HEK293 (cell line): ENCODE results near the gene ZNF462.

Experiments
- MYNN ChIP-seq: fragments of 450-650 bp; formaldehyde crosslinking; IDR thresholded peaks from 2 replicates; pipeline ENCODE4 v1.5.1; 2016; ENCODE audit warnings: missing biosample characterization, missing genetic modification characterization, borderline replicate concordance
- SETDB1 ChIP-seq: IDR thresholded peaks from one replicate; pipeline ENCODE4 v1.6.1; 2017; ENCODE audit warnings: mild to moderate bottlenecking, low read length, moderate library complexity, mixed read lengths; ENCODE audit not compliant: insufficient read length
- YY1 ChIP-seq: fragments of 450-650 bp; formaldehyde crosslinking; IDR thresholded peaks from 2 replicates; pipeline ENCODE4 v1.5.1; 2018; ENCODE audit warnings: missing biosample characterization, missing genetic modification characterization
- ZBTB21 ChIP-seq: fragments of 450-650 bp; formaldehyde crosslinking; IDR thresholded peaks from 2 replicates; pipeline ENCODE4 v1.5.1; 2017; ENCODE audit warnings: missing biosample characterization, missing genetic modification characterization
- ZNF114 ChIP-seq: fragments of 450-650 bp; formaldehyde crosslinking; IDR thresholded peaks from 2 replicates; pipeline ENCODE4 v1.5.0; 2017; ENCODE audit warnings: missing biosample characterization, missing genetic modification characterization
- ZNF23 ChIP-seq: fragments of 450-650 bp; formaldehyde crosslinking; IDR thresholded peaks from 2 replicates; pipeline ENCODE4 v1.5.1; 2016; ENCODE audit warnings: missing biosample characterization, missing genetic modification characterization, borderline replicate concordance
- ZNF274 ChIP-seq, 2 experiments: fragments of 200-500 bp in 1 of 2; fragments of 450-650 bp in 1 of 2; sonication (Bioruptor generic) in 1 of 2; formaldehyde crosslinking in 1 of 2; IDR thresholded peaks; 2 replicates each; pipeline versions ENCODE4 v1.5.1 to v1.6.1; 2014 to 2016; ENCODE audit warnings: borderline replicate concordance in 1 of 2, inconsistent platforms in 1 of 2, low read length in 1 of 2, missing biosample characterization in 1 of 2, missing genetic modification characterization in 1 of 2
- ZNF664 ChIP-seq: fragments of 450-650 bp; formaldehyde crosslinking; IDR thresholded peaks from 2 replicates; pipeline ENCODE4 v1.5.1; 2016; ENCODE audit warnings: missing biosample characterization, missing genetic modification characterization
- ZNF707 ChIP-seq: fragments of 450-650 bp; formaldehyde crosslinking; IDR thresholded peaks from 2 replicates; pipeline ENCODE4 v1.5.1; 2016; ENCODE audit warnings: missing biosample characterization, missing genetic modification characterization
- TF ChIP-seq, protein P1 (sequence below): fragments of 450-650 bp; formaldehyde crosslinking; IDR thresholded peaks from 2 replicates; pipeline ENCODE4 v1.5.1; 2016; ENCODE audit warnings: missing biosample characterization, missing genetic modification characterization, low read depth
- TF ChIP-seq, protein P2 (sequence below): fragments of 450-650 bp; formaldehyde crosslinking; IDR thresholded peaks from 2 replicates; pipeline ENCODE4 v1.5.1; 2016; ENCODE audit warnings: missing biosample characterization, missing genetic modification characterization
- TF ChIP-seq, protein P3 (sequence below): fragments of 450-650 bp; formaldehyde crosslinking; optimal IDR thresholded peaks from 2 replicates; pipeline ENCODE3; 2016; ENCODE audit warnings: missing biosample characterization, mild to moderate bottlenecking, missing genetic modification characterization
- TF ChIP-seq, protein P4 (sequence below): fragments of 450-650 bp; formaldehyde crosslinking; IDR thresholded peaks from 2 replicates; pipeline ENCODE4 v1.5.1; 2017; ENCODE audit warnings: missing biosample characterization, missing genetic modification characterization

DNA sequence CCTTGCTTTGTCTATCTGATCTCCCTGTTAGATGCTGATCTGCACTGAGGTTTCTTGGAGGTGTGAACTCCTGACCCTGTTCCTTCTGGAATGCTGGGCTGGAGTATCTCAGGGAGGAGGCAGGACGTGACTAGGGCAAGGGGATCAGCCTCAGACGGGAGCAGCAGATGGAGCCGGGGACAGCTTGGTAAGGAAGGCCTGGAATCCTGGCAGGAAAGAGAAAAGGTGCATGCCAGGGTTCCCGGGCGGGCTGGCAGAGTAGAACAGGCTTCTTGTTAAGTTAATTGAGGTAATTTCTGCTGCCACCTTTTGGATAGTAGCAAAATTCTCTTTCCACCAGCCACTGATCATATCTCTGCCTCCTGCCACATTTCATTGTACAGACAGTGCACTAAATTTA lies 180.9 kb downstream of the ZNF462 start:
- no peak for TF ChIP-seq ZBTB21 (tag by site-specific recombination)
- TF ChIP-seq, protein P1, sequence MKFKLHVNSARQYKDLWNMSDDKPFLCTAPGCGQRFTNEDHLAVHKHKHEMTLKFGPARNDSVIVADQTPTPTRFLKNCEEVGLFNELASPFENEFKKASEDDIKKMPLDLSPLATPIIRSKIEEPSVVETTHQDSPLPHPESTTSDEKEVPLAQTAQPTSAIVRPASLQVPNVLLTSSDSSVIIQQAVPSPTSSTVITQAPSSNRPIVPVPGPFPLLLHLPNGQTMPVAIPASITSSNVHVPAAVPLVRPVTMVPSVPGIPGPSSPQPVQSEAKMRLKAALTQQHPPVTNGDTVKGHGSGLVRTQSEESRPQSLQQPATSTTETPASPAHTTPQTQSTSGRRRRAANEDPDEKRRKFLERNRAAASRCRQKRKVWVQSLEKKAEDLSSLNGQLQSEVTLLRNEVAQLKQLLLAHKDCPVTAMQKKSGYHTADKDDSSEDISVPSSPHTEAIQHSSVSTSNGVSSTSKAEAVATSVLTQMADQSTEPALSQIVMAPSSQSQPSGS (tag by site-specific recombination): no peak
- TF ChIP-seq, protein P2, sequence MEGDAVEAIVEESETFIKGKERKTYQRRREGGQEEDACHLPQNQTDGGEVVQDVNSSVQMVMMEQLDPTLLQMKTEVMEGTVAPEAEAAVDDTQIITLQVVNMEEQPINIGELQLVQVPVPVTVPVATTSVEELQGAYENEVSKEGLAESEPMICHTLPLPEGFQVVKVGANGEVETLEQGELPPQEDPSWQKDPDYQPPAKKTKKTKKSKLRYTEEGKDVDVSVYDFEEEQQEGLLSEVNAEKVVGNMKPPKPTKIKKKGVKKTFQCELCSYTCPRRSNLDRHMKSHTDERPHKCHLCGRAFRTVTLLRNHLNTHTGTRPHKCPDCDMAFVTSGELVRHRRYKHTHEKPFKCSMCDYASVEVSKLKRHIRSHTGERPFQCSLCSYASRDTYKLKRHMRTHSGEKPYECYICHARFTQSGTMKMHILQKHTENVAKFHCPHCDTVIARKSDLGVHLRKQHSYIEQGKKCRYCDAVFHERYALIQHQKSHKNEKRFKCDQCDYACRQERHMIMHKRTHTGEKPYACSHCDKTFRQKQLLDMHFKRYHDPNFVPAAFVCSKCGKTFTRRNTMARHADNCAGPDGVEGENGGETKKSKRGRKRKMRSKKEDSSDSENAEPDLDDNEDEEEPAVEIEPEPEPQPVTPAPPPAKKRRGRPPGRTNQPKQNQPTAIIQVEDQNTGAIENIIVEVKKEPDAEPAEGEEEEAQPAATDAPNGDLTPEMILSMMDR (tag by site-specific recombination): no peak
- TF ChIP-seq ZNF23: no peak
- TF ChIP-seq MYNN: no peak
- no peak for TF ChIP-seq ZNF274 (IDR thresholded peaks at IDR 0.05; ENCODE audit: low read length)
- TF ChIP-seq ZNF274 (tag by site-specific recombination; IDR thresholded peaks at IDR 0.05; ENCODE audit: borderline replicate concordance): no peak
- no peak for TF ChIP-seq ZNF707 (tag by site-specific recombination)
- no peak for TF ChIP-seq SETDB1
- no peak for TF ChIP-seq ZNF114
- TF ChIP-seq, protein P3, sequence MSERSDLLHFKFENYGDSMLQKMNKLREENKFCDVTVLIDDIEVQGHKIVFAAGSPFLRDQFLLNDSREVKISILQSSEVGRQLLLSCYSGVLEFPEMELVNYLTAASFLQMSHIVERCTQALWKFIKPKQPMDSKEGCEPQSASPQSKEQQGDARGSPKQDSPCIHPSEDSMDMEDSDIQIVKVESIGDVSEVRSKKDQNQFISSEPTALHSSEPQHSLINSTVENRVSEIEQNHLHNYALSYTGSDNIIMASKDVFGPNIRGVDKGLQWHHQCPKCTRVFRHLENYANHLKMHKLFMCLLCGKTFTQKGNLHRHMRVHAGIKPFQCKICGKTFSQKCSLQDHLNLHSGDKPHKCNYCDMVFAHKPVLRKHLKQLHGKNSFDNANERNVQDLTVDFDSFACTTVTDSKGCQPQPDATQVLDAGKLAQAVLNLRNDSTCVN (tag by site-specific recombination): no peak
- no peak for TF ChIP-seq ZNF664 (tag by site-specific recombination)
- TF ChIP-seq YY1 (tag by site-specific recombination): no peak
- TF ChIP-seq, protein P4, sequence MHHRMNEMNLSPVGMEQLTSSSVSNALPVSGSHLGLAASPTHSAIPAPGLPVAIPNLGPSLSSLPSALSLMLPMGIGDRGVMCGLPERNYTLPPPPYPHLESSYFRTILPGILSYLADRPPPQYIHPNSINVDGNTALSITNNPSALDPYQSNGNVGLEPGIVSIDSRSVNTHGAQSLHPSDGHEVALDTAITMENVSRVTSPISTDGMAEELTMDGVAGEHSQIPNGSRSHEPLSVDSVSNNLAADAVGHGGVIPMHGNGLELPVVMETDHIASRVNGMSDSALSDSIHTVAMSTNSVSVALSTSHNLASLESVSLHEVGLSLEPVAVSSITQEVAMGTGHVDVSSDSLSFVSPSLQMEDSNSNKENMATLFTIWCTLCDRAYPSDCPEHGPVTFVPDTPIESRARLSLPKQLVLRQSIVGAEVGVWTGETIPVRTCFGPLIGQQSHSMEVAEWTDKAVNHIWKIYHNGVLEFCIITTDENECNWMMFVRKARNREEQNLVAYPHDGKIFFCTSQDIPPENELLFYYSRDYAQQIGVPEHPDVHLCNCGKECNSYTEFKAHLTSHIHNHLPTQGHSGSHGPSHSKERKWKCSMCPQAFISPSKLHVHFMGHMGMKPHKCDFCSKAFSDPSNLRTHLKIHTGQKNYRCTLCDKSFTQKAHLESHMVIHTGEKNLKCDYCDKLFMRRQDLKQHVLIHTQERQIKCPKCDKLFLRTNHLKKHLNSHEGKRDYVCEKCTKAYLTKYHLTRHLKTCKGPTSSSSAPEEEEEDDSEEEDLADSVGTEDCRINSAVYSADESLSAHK (tag by site-specific recombination): no peak
